H1 (cell line): ENCODE data around the gene ROS1. TPM values are rescaled to one million over a fixed set of nuclear protein-coding genes. Genes with fewer than 3 reads are reported as not detected.

Experiments
- CTCF ChIA-PET: fragments of 300-600 bp; sonication (Branson Sonifier 250); formaldehyde crosslinking; loops from one replicate; lab custom pipeline; 2021; ENCODE audit not compliant: partially characterized antibody; lab: Charles Lee
- POLR2A ChIA-PET: fragments of 300-600 bp; sonication (Branson Sonifier 250); formaldehyde crosslinking; loops from one replicate; lab custom pipeline; 2021; ENCODE audit warnings: inconsistent platforms; ENCODE audit not compliant: partially characterized antibody; lab: Charles Lee
- DNase-seq, 2 experiments: peaks; one replicate each; pipeline versions ENCODE4 v3.0.0 to v3.0.0-alpha.2; 2010 to 2022; ENCODE audit warnings: low spot score in 2 of 2, low read depth in 1 of 2, mixed read lengths in 1 of 2
- FAIRE-seq: peaks from 2 replicates; lab custom pipeline; 2011; peaks lifted over from hg19 to GRCh38; lab: Jason Lieb, UNC
- H2AFZ ChIP-seq: 2 replicates; pipeline ENCODE4 v1.8.1; 2012; ENCODE audit warnings: low read length, inconsistent platforms
- H2AK5ac ChIP-seq: 2 replicates; pipeline ENCODE4 v1.6.1; 2013; ENCODE audit warnings: low read depth, low read length
- H2BK120ac ChIP-seq: replicated peaks from 2 replicates; pipeline ENCODE3; 2013; ENCODE audit warnings: low read depth, low read length, inconsistent platforms
- H2BK12ac ChIP-seq: 2 replicates; pipeline ENCODE4 v1.6.1; 2013; ENCODE audit warnings: low read depth, low read length
- H2BK15ac ChIP-seq: 2 replicates; pipeline ENCODE4 v1.6.1; 2013; ENCODE audit warnings: low read length
- H2BK20ac ChIP-seq: 2 replicates; pipeline ENCODE4 v1.6.1; 2013; ENCODE audit warnings: low read length
- H2BK5ac ChIP-seq: 2 replicates; pipeline ENCODE4 v1.6.1; 2013; ENCODE audit warnings: low read depth, low read length
- H3K14ac ChIP-seq: 2 replicates; pipeline ENCODE4 v1.6.1; 2013; ENCODE audit warnings: inconsistent platforms; ENCODE audit not compliant: insufficient read length
- H3K18ac ChIP-seq: 2 replicates; pipeline ENCODE4 v1.6.1; 2013; ENCODE audit warnings: low read length; ENCODE audit errors: extremely low read depth
- H3K23ac ChIP-seq: 2 replicates; pipeline ENCODE4 v1.6.1; 2013; ENCODE audit warnings: inconsistent platforms; ENCODE audit not compliant: insufficient read length
- H3K23me2 ChIP-seq: 2 replicates; pipeline ENCODE4 v1.6.1; 2013; ENCODE audit warnings: low read depth, low read length
- H3K27ac ChIP-seq: 2 replicates; pipeline ENCODE4 v1.6.1; 2011; ENCODE audit warnings: low read depth, low read length, inconsistent platforms
- H3K27me3 ChIP-seq, 4 experiments: replicated peaks in 1 of 4; 1 replicate in 1 of 4; 2 replicates in 3 of 4; pipeline versions ENCODE4 v1.6.1 to v1.8.1; 2011 to 2013; ENCODE audit warnings: low read length in 3 of 4, mild to moderate bottlenecking in 3 of 4, inconsistent platforms in 2 of 4, mixed read lengths in 2 of 4, moderate library complexity in 1 of 4; ENCODE audit not compliant: control insufficient read depth in 3 of 4, insufficient read depth in 3 of 4; ENCODE audit errors: extremely low read depth in 1 of 4
- H3K36me3 ChIP-seq, 4 experiments: 2 replicates each; pipeline versions ENCODE4 v1.6.1 to v1.8.1; 2011 to 2013; ENCODE audit warnings: mild to moderate bottlenecking in 4 of 4, low read length in 3 of 4, moderate library complexity in 2 of 4, control low read depth in 1 of 4, inconsistent platforms in 1 of 4; ENCODE audit not compliant: insufficient read depth in 4 of 4, control insufficient read depth in 2 of 4
- H3K4ac ChIP-seq: replicated peaks from 2 replicates; pipeline ENCODE3; 2013; ENCODE audit warnings: low read length, low read depth, mixed read lengths, inconsistent platforms; ENCODE audit not compliant: insufficient read length
- H3K4me1 ChIP-seq, 4 experiments: replicated peaks in 1 of 4; 1 replicate in 1 of 4; 2 replicates in 3 of 4; pipeline versions ENCODE4 v1.6.1 to v1.8.1; 2011 to 2013; ENCODE audit warnings: low read length in 3 of 4, inconsistent platforms in 2 of 4, mixed read lengths in 1 of 4; ENCODE audit not compliant: insufficient read depth in 4 of 4, control insufficient read depth in 3 of 4
- H3K4me2 ChIP-seq, 2 experiments: 2 replicates each; pipeline versions ENCODE4 v1.6.1 to v1.8.1; 2011 to 2013; ENCODE audit warnings: low read depth in 2 of 2, low read length in 2 of 2, control low read depth in 1 of 2, inconsistent platforms in 1 of 2, mild to moderate bottlenecking in 1 of 2; ENCODE audit not compliant: insufficient read depth in 1 of 2
- H3K4me3 ChIP-seq, 4 experiments: fragments of 200-600, 300-600 bp in 1 of 4; sonication (generic), shearing (Covaris generic), sonication (Bioruptor Twin) in 1 of 4; 2 replicates each; pipeline versions ENCODE4 v1.5.1 to v1.8.1; 2011 to 2016; ENCODE audit warnings: low read length in 4 of 4, low read depth in 3 of 4, control low read depth in 2 of 4, inconsistent platforms in 2 of 4, mild to moderate bottlenecking in 2 of 4, mixed read lengths in 1 of 4, moderate library complexity in 1 of 4; ENCODE audit not compliant: insufficient read depth in 2 of 4; ENCODE audit errors: extremely low read depth in 1 of 4
- H3K56ac ChIP-seq: replicated peaks from 2 replicates; pipeline ENCODE3; 2013; ENCODE audit warnings: low read depth, mild to moderate bottlenecking, mixed read lengths, low read length, inconsistent platforms; ENCODE audit not compliant: insufficient read length
- H3K79me1 ChIP-seq: 2 replicates; pipeline ENCODE4 v1.6.1; 2013; ENCODE audit warnings: low read depth, low read length, control low read depth
- H3K79me2 ChIP-seq, 2 experiments: 2 replicates each; pipeline versions ENCODE4 v1.6.1 to v1.8.1; 2012 to 2013; ENCODE audit warnings: low read length in 2 of 2, mild to moderate bottlenecking in 2 of 2, inconsistent platforms in 1 of 2; ENCODE audit not compliant: insufficient read depth in 2 of 2, control insufficient read depth in 1 of 2
- H3K9ac ChIP-seq, 4 experiments: replicated peaks in 1 of 4; 1 replicate in 1 of 4; 2 replicates in 3 of 4; pipeline versions ENCODE4 v1.6.1 to v1.8.1; 2011 to 2013; ENCODE audit warnings: low read depth in 3 of 4, low read length in 3 of 4, control low read depth in 2 of 4, mild to moderate bottlenecking in 2 of 4, moderate library complexity in 2 of 4, inconsistent platforms in 1 of 4; ENCODE audit errors: extremely low read depth in 1 of 4
- H3K9me3 ChIP-seq, 2 experiments: 2 replicates each; pipeline versions ENCODE4 v1.6.1 to v1.8.1; 2012 to 2013; ENCODE audit warnings: mild to moderate bottlenecking in 2 of 2, moderate library complexity in 2 of 2, control low read depth in 1 of 2, inconsistent platforms in 1 of 2, low read depth in 1 of 2, low read length in 1 of 2, mixed read lengths in 1 of 2; ENCODE audit not compliant: insufficient read depth in 2 of 2
- H4K20me1 ChIP-seq, 2 experiments: replicated peaks in 1 of 2; 2 replicates each; pipeline versions ENCODE3 to v1.8.1; 2011 to 2013; ENCODE audit warnings: inconsistent platforms in 2 of 2, low read length in 2 of 2, mild to moderate bottlenecking in 1 of 2; ENCODE audit not compliant: insufficient read depth in 2 of 2, control insufficient read depth in 1 of 2
- H4K5ac ChIP-seq: 2 replicates; pipeline ENCODE4 v1.6.1; 2013; ENCODE audit warnings: low read length, low read depth, mixed read lengths, inconsistent platforms; ENCODE audit not compliant: insufficient read length
- H4K8ac ChIP-seq: 2 replicates; pipeline ENCODE4 v1.8.0; 2013; ENCODE audit warnings: mild to moderate bottlenecking, moderate library complexity, low read length, inconsistent platforms; ENCODE audit not compliant: insufficient read depth; ENCODE audit errors: extremely low read depth
- H4K91ac ChIP-seq: replicated peaks from 2 replicates; pipeline ENCODE3; 2013; ENCODE audit warnings: low read length, mixed read lengths, inconsistent platforms; ENCODE audit not compliant: insufficient read length
- CBX8 ChIP-seq: fragments of 300-800, 300-1000 bp; sonication (generic); IDR thresholded peaks from 2 replicates; pipeline ENCODE4 v1.7.1; 2016; ENCODE audit warnings: low read depth, low read length, borderline replicate concordance
- POLR2AphosphoS5 ChIP-seq: IDR thresholded peaks from 2 replicates; pipeline ENCODE4 v1.6.1; 2011; ENCODE audit warnings: low read depth, low read length
- RAD21 ChIP-seq, 2 experiments: IDR thresholded peaks in 1 of 2; conservative IDR thresholded peaks in 1 of 2; 2 replicates each; pipeline ENCODE4 v1.6.1; 2011; ENCODE audit warnings: low read depth in 2 of 2, low read length in 2 of 2, improper control_type of control experiment in 1 of 2, inconsistent platforms in 1 of 2, mild to moderate bottlenecking in 1 of 2, moderate library complexity in 1 of 2
- WGBS, 2 experiments: shearing (Covaris generic) in 1 of 2; methylation state at CpG; one replicate each; pipeline versions ENCODE4 v1.1.6 to v1.1.7; 2013 to 2015; ENCODE audit warnings: low lambda C conversion rate in 2 of 2, mixed read lengths in 2 of 2, inconsistent platforms in 1 of 2, low coverage in 1 of 2, missing lambda C conversion rate in 1 of 2; ENCODE audit not compliant: insufficient replicate concordance in 2 of 2, insufficient coverage in 1 of 2, insufficient read length in 1 of 2; ENCODE audit errors: extremely low coverage in 1 of 2, missing lambda C conversion rate in 1 of 2; 5-methylcytosine and 5-hydroxymethylcytosine counted together
- polyA plus RNA-seq, 7 experiments: library from polyadenylated mRNA; depleted of rRNA in 3 of 7; stranded (reverse) in 5 of 7; unstranded in 2 of 7; fragments of >200 nt in 5 of 7; fragments of 200-250 nt in 2 of 7; gene quantifications; 1 replicate in 5 of 7; 2 replicates in 1 of 7; 4 replicates in 1 of 7; pipeline versions ENCODE4 v1.2.1 to v1.2.3, GENCODE V29; 2011 to 2013; ENCODE audit warnings: missing spikeins in 2 of 7, mixed read lengths in 2 of 7
- total RNA-seq: library from RNA; stranded (reverse); fragmentation: NEBNext Ultra II Directional; extraction: Animal tissue kit (Norgen Biotek cat#: 25700); gene quantifications from 2 replicates; pipeline ENCODE4 v1.2.1, GENCODE V29; 2021
- TF ChIP-seq, protein P1 (sequence below), 3 experiments: IDR thresholded peaks; 1 replicate in 2 of 3; 2 replicates in 1 of 3; pipeline versions ENCODE4 v1.5.1 to v1.6.1; 2011; ENCODE audit warnings: low read length in 3 of 3, mild to moderate bottlenecking in 3 of 3, inconsistent platforms in 2 of 3, low read depth in 1 of 3, moderate library complexity in 1 of 3; ENCODE audit not compliant: insufficient read depth in 1 of 3; ENCODE audit errors: control extremely low read depth in 1 of 3

ROS1 gene
- total and polyA plus RNA-seq, 2 of the 8 experiments (the other 6 are each of a cell fraction or from before 2014, with no cell fraction given): not detected

GRCh38 chr6:117399924-117400323 is 25.8 kb downstream of the ROS1 start:
- Histone ChIP-seq H3K4me1 (no peaks in the 10 kb centered on the region), H3K18ac (no peak overlapping the region), H2BK120ac (no peak overlapping the region), H3K79me1 (no peaks in the 10 kb centered on the region), H3K4me2 (no peak overlapping the region), H3K27ac (no peak overlapping the region), H2BK15ac (no peak overlapping the region), H2BK20ac (no peak overlapping the region), H3K9me3 (no peaks in the 10 kb centered on the region), H2AFZ (no peak overlapping the region), H3K36me3 (no peaks in the 10 kb centered on the region), H3K4ac (no peak overlapping the region), H3K23ac (no peak overlapping the region), H4K91ac (no peak overlapping the region), H2AK5ac (no peak overlapping the region), H3K23me2 (no peaks in the 10 kb centered on the region), H4K8ac (no peak overlapping the region), H3K9ac (no peak overlapping the region), H3K27me3 (no peaks in the 10 kb centered on the region), H3K79me2 (no peaks in the 10 kb centered on the region), H3K14ac (no peak overlapping the region), H4K20me1 (no peaks in the 10 kb centered on the region), H2BK5ac (no peak overlapping the region), H2BK12ac (no peak overlapping the region), H3K56ac (no peak overlapping the region), H4K5ac (no peak overlapping the region), H3K4me3 (no peak overlapping the region)
- POLR2A ChIA-PET: interaction anchor here (0.7 kb wide), 1 partner anchor 179 kb away, joined by 3 read pairs; no protein-coding TSS in a partner anchor
- TF ChIP-seq POLR2AphosphoS5 (no peak), RAD21 (IDR thresholded peaks at IDR 0.05 in 1 of 2, conservative IDR thresholded peaks at IDR 0.05 in 1 of 2; ENCODE audit: low read depth in 2 of 2, low read length in 2 of 2) (peak in 1 of 2 experiments; percentile 12; a peak in 1 of 4 replicates), CBX8 (no peak)
- TF ChIP-seq, protein P1, sequence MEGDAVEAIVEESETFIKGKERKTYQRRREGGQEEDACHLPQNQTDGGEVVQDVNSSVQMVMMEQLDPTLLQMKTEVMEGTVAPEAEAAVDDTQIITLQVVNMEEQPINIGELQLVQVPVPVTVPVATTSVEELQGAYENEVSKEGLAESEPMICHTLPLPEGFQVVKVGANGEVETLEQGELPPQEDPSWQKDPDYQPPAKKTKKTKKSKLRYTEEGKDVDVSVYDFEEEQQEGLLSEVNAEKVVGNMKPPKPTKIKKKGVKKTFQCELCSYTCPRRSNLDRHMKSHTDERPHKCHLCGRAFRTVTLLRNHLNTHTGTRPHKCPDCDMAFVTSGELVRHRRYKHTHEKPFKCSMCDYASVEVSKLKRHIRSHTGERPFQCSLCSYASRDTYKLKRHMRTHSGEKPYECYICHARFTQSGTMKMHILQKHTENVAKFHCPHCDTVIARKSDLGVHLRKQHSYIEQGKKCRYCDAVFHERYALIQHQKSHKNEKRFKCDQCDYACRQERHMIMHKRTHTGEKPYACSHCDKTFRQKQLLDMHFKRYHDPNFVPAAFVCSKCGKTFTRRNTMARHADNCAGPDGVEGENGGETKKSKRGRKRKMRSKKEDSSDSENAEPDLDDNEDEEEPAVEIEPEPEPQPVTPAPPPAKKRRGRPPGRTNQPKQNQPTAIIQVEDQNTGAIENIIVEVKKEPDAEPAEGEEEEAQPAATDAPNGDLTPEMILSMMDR (IDR thresholded peaks at IDR 0.05; ENCODE audit: control extremely low read depth in 1 of 3, insufficient read depth in 1 of 3, low read depth in 1 of 3, low read length in 3 of 3): peak in 1 of 3 experiments; percentile 23; a peak in 2 of 4 replicates
- CTCF ChIA-PET: interaction anchor here (0.7 to 2.2 kb wide), 22 partner anchors 9 to 412 kb away, joined by 3 to 12 read pairs (median 4); no protein-coding TSS in a partner anchor
- DNase-seq (no peak), FAIRE-seq (no peak)
- 78% methylated on average over 1 of the region's 1 CpG; no CpG with 5 or more reads in 1 of the 2 experiments for WGBS, 2 experiments
